GM19240 (cell line): ENCODE data around the gene MAMLD1.

Experiments used
- DNase-seq: peaks from one replicate; pipeline ENCODE4 v3.0.0; 2011; ENCODE audit warnings: low spot score; ENCODE audit not compliant: insufficient read length

MAMLD1 gene

DNA sequence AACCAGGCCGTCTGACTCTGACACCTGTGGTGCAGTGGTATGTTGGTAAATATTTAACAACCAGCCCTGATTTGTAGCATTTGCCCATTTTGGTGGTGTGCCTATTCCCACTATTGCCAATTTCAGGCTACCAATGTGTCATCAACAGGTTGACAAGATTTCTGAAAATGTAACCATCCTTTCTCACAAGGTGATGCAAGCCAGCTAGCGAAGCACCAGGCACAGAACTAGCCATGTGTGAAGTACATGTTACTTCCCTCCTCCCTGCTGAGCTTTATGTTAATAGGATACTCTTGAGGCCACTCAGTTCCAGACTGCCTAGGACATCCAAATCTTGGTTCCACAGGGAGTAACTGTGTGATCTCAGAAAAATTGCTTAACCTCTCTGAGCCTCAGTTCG is 7.2 kb upstream of the MAMLD1 start:
- DNase-seq = no peak

GRCh38 chrX:150357790-150358189 is 5.3 kb upstream of the MAMLD1 start:
- no peak for DNase-seq

- no peak for DNase-seq
Observed at GRCh38 chrX:150358651-150359050, 4.5 kb upstream of the MAMLD1 start.

DNA sequence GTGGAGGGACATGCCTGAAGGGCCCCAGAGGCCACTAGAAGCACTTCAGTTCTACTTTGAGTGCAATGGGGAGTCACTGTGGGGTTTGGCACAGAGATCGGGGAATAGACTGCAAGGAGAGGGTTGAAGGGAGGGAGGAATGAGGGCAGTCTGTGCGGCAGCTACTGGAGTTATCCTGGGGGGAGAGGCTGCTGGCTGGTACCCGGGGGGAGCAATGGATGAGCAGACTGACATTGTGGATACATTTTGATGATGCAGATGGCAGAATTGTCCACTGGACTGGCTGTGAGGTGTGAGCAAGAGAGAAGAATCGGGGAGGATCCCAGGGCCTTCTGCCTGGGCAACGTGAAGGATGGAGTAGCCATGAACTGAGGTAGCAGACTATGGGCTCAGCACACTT is 2.8 kb upstream of the MAMLD1 start:
- DNase-seq = no peak

- DNase-seq = no peak
Observed at GRCh38 chrX:150361070-150361776, 1.9 kb upstream of the MAMLD1 start.

DNA sequence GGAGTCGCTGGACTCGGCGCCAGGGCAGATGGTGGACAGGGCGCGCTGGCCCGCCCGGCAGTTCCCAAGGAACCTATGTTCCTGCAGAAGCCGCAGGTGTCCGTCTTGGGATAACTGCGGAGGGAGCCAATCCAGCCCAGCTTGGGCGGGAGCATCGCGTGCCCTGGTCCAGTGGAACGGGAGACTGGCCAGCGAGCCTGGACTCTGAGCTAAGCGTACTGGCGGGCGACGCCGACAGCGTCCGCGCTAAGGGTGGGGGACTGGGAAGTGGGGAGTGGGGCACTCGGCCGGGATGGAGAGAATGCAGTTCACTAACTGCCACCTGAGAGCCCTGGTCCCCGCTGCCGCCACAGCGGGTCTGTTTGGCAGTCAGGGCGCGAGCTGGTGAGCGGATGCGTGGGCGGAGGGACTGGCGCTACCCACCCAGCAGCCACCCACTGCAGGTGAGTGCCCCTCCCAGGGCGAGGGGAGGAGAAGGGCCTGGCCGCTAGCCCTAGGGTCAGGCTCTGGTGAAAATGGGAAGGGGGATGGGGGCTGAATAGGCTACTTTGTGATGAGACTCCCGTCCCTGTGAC is 1.3 kb upstream of the MAMLD1 start:
- no peak for DNase-seq

DNA sequence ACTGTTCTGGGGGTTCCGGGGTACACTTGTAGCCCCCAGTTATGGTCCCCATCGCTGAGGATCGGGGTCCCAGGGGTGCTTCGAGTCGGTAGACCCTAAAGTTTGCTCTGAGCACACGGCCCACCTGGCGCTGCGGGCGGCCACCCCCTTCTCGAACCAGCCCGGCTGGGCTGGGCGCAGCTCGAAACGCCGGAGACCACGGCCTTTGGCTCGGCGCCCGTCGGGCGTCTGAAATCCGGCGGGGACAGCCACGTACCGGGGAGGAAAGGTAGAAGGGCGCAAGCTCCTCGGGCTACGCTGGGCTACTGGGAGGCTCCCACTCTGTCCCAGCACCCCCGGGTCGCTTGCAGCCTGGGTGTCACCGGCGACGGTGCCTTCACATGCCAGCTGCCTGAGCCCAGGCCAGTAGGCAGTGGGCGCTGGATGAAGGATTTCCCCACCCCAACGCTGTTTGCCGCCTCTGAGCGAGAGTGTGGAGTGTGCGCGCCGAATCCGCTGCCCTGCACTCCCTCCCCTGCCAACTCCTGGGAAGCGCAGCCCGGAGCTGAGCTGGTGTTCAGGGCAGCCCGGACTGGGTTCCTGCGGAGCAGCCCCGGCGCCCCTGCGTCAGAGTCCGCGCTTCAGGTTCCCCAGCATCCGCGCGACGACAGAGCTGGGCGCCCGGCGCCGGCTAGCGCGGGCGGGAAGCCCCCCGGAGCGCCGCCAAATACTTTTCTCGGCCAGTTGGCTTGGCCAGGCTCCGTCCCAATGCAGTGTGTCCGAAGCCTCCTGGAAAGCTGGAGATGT is 637 bp downstream of the MAMLD1 start:
- DNase-seq = no peak

DNA sequence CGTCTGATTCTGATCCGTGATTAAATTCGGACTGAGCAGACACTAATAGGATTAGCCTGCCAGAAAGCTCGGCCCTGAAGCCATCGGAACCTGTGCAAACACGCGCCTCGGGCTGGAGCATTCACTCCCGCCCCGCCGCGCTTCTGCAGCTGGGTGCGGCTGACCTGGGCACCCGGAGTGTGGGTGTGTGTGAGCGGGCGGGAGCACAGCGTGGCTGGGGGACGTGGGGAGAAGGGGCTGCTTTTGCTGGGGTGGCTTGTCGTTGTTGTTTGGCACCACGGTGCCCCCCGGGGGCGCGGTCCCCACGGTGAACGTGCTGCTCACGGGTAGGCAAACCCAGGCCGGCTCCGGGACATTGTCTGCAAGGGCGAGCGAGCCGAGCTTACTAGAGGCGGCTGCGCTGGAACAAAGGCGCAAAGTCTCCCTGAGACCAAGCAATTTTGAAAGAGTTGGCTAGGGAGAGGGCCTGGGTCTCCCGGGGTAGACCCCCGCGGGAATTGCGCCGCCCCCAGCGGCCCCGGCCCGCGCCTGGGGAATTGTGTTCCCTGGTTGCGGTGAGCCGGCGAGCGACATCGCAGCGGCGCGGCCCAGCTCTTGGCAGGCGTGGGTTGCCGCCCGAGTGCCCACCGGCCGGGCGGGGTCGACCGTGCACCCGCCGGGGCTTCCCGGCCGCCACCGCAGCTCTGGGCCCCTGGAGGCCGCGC is 1.4 kb downstream of the MAMLD1 start:
- no peak for DNase-seq

- no peak for DNase-seq
Observed at GRCh38 chrX:150365051-150365989, 2.2 kb downstream of the MAMLD1 start.

- no peak for DNase-seq
Observed at GRCh38 chrX:150365990-150366911, 3.1 kb downstream of the MAMLD1 start.

DNA sequence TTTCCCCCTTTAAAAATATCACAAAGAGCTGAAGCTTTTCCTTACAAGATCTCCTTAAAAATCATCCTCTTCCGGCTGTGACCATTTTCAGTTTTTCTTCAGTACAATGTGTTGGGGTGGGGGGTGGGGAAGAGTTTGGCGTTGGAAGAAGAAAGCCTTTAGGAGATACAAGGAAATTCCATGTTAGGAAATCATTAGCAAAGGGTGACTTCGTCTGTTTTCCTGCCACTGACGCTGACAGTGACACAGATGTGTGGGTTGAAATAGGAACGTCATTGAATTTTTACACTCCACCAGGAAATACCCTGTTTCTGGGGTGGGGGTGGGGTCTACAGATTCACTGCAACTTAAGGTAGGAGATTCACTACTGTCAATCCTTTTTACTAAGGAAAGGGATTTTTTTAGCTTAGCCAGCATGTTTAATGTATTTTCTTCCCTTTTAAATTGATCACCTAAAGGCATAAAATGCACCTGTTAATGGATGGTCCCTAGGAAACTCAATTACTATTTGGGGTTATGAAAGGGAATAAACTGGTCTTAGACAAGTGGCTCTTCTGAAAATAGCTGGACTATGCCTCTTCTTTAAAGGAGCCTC is 3.9 kb downstream of the MAMLD1 start:
- no peak for DNase-seq

- DNase-seq = no peak
Observed at GRCh38 chrX:150370589-150371312, 7.6 kb downstream of the MAMLD1 start.

- no peak for DNase-seq
Observed at GRCh38 chrX:150371877-150372276, 8.8 kb downstream of the MAMLD1 start.

GRCh38 chrX:150372280-150372679 is 9.2 kb downstream of the MAMLD1 start:
- no peak for DNase-seq

DNA sequence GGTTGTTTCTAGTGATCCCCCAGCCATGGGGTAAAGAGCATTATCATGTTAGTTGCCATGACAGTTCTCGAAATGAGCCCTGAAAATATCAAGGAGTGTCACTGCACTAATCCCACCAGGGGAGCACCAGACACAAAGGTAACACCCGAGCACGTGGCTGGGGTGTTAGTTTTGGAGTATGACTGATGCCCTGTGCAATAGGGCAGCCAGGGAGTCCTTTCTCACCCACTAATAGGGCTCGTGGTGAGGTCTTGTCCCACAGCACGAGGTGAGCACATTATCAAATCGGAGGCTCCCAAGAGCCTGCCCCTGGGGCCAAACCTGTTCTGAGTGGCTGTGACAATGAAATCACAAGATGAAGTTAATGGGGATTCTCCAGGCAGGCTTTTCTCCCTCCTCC is 9.6 kb downstream of the MAMLD1 start:
- no peak for DNase-seq

DNA sequence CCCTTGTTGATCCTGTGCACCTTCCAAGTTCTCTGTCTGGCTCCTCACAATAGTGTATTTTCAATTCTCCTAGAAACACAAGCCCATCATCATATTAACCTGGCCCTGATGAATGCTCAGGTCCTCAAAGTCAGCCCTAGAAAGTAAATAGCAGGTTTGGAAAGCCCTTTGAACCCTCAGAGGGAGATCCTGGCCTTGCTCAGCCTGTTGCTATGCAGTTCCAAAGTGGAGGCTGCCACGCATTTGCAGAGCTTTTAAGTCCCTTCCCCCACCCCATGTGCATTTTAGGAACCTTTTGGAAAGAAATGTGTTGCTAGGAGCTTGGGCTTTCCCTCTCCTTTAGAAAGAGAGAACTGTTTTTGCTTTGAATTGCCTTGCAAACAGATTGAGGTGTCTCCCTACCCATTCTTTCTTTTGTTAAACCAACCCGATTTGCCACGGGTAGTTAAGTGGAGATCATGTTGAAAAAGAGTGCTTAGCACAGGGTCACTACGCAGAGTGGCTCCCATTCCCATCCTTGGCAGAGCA is 12.2 kb downstream of the MAMLD1 start:
- DNase-seq = no peak

- no peak for DNase-seq
Observed at GRCh38 chrX:150377005-150377404, 13.9 kb downstream of the MAMLD1 start.

GRCh38 chrX:150405006-150405405 is 41.9 kb downstream of the MAMLD1 start:
- DNase-seq = no peak
